GM10266 (cell line): ENCODE results near the gene ABCG5.

Source experiments
- DNase-seq: peaks from one replicate; pipeline ENCODE4 v3.0.0; 2012; ENCODE audit errors: extremely low spot score
- TF ChIP-seq, protein P1 (sequence below): IDR thresholded peaks from 2 replicates; pipeline ENCODE4 v1.5.1; 2012; ENCODE audit warnings: mild to moderate bottlenecking, low read depth; ENCODE audit not compliant: control insufficient read depth, insufficient read depth; ENCODE audit errors: missing control alignments

The ABCG5 gene

DNA sequence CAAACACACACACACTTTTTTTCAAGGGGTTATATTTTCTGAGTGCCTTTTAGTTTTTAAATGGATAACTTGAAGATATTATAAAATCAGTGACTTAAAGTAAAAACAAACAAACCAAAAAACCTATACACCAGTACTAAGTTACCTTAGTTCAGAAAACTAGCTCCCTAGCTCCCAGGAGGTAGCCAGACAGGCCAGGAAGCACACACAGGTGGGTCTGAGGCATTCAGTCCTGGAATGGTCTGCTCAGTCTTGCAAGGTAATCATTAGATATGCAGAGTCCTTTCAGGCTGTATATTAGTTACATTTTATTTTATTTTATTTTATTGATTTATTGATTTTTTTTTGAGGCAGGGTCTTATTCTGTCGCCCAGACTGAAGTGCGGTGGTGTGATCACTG, 75.5 kb downstream of the ABCG5 start:
- TF ChIP-seq, protein P1, sequence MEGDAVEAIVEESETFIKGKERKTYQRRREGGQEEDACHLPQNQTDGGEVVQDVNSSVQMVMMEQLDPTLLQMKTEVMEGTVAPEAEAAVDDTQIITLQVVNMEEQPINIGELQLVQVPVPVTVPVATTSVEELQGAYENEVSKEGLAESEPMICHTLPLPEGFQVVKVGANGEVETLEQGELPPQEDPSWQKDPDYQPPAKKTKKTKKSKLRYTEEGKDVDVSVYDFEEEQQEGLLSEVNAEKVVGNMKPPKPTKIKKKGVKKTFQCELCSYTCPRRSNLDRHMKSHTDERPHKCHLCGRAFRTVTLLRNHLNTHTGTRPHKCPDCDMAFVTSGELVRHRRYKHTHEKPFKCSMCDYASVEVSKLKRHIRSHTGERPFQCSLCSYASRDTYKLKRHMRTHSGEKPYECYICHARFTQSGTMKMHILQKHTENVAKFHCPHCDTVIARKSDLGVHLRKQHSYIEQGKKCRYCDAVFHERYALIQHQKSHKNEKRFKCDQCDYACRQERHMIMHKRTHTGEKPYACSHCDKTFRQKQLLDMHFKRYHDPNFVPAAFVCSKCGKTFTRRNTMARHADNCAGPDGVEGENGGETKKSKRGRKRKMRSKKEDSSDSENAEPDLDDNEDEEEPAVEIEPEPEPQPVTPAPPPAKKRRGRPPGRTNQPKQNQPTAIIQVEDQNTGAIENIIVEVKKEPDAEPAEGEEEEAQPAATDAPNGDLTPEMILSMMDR = no peak
- no peak for DNase-seq
